T-helper 2 cell treated with Interferon-gamma antibody and Interleukin-4, amounts not matched to agents 5 μg/mL and 100 μg/mL, for 36 hours (primary cell): Measurements from ENCODE around the gene ACTA1.

Source experiments
- DNase-seq: peaks from one replicate; pipeline ENCODE4 v3.0.0; 2021; ENCODE audit warnings: low spot score
- H3K27ac Mint-ChIP-seq: one replicate; pipeline ENCODE4 v1.8.0; 2021; ENCODE audit warnings: mild to moderate bottlenecking, mixed read lengths
- H3K27me3 Mint-ChIP-seq: one replicate; pipeline ENCODE4 v1.8.0; 2021; ENCODE audit warnings: low read depth, mixed read lengths
- H3K36me3 Mint-ChIP-seq: one replicate; pipeline ENCODE4 v1.8.0; 2021; ENCODE audit warnings: low read depth, mixed read lengths
- H3K4me1 Mint-ChIP-seq: one replicate; pipeline ENCODE4 v1.8.0; 2021; ENCODE audit warnings: low read depth, mixed read lengths
- H3K4me3 Mint-ChIP-seq: one replicate; pipeline ENCODE4 v1.8.0; 2022; ENCODE audit warnings: mild to moderate bottlenecking, moderate library complexity, mixed read lengths
- H3K9me3 Mint-ChIP-seq: one replicate; pipeline ENCODE4 v1.8.0; 2021; ENCODE audit warnings: mixed read lengths

The ACTA1 gene

DNA sequence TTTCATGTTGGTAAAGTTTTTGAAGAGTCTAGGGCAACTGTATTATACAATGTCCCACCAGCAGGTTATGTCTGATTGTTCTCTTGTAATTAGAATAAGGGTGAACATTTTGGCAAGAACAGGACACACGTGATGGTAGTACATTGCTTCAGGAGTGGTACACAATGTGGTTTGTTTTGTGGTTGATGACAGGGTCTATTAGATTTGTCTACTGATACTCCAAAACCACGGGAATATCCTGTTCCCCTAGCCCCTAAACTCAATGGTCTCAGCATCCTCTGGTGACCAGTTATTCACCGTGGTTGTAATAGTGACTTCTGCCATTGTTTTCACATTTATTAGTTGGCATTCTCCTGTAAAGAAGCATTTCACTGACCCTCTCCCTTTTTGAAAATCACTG, 22.1 kb upstream of the ACTA1 start:
- no peak overlapping the region for H3K4me3 Mint-ChIP-seq
- H3K4me1 Mint-ChIP-seq = peaks cover 3% of the 10 kb centered on the region
- no peak overlapping the region for H3K27ac Mint-ChIP-seq
- H3K27me3 Mint-ChIP-seq = no peaks in the 10 kb centered on the region
- H3K36me3 Mint-ChIP-seq = peaks cover 44% of the 10 kb centered on the region
- H3K9me3 Mint-ChIP-seq = no peaks in the 10 kb centered on the region
- no peak for DNase-seq

GRCh38 chr1:229454056-229454455, 20.2 kb upstream of the ACTA1 start:
- Mint-ChIP-seq H3K9me3 (no peaks in the 10 kb centered on the region), H3K4me3 (no peak overlapping the region), H3K36me3 (peaks cover 37% of the 10 kb centered on the region), H3K27me3 (no peaks in the 10 kb centered on the region), H3K27ac (no peak overlapping the region), H3K4me1 (peaks cover 4% of the 10 kb centered on the region)
- DNase-seq = no peak

- Mint-ChIP-seq H3K27ac (no peak overlapping the region), H3K4me3 (no peak overlapping the region), H3K4me1 (peaks cover 7% of the 10 kb centered on the region), H3K27me3 (no peaks in the 10 kb centered on the region), H3K9me3 (no peaks in the 10 kb centered on the region), H3K36me3 (peaks cover 42% of the 10 kb centered on the region)
- DNase-seq = no peak
Measured at GRCh38 chr1:229452956-229453801, 19.3 kb upstream of the ACTA1 start.

DNA sequence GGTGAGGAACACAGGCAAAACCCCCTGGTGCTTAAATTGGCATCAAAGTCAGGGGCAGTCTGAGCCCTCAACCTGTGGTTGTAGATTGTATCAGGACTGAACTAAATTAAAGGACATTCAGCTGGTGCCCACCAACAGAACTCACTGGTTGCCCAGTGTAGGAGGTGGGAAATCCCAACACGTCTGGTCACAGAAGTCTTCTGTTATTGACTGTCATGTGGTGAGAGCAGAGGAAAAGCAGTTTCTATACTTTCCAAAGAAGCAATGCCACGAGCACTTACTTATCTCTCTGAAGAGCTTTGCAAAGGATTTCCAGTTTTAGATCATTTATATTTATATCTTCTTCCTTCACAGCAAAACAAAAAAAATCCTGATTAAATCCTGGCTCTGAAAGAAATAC, 15.0 kb upstream of the ACTA1 start:
- Mint-ChIP-seq H3K36me3 (peaks cover 49% of the 10 kb centered on the region), H3K4me3 (no peak overlapping the region), H3K27ac (no peak overlapping the region), H3K4me1 (peaks cover 4% of the 10 kb centered on the region), H3K9me3 (no peaks in the 10 kb centered on the region), H3K27me3 (no peaks in the 10 kb centered on the region)
- no peak for DNase-seq

- Mint-ChIP-seq H3K27ac (no peak overlapping the region), H3K27me3 (no peaks in the 10 kb centered on the region), H3K9me3 (no peaks in the 10 kb centered on the region), H3K4me3 (no peak overlapping the region), H3K4me1 (peaks cover 4% of the 10 kb centered on the region), H3K36me3 (peaks cover 50% of the 10 kb centered on the region)
- no peak for DNase-seq
Measured at GRCh38 chr1:229448354-229448753, 14.5 kb upstream of the ACTA1 start.

GRCh38 chr1:229447809-229448252, 13.9 kb upstream of the ACTA1 start:
- Mint-ChIP-seq H3K36me3 (peaks cover 53% of the 10 kb centered on the region), H3K4me1 (peaks cover 4% of the 10 kb centered on the region)
- DNase-seq = no peak

DNA sequence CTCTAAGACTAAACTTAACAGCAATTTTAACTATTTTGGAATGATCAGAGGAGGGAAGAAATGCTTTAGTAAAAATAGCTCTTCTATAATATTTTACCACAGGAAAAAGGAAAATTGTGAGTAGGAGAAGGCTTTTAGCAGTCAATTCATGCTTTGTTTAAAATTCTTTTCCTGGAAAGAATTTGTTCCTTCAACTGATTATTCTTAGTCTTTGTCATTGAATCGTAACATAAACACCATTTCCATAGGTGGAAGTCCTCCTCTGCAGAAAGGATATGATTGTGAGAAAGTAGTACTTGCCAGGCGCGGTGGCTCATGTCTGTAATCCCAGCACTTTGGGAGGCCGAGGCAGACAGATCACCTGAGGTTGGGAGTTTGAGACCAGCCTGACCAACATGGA, 11.9 kb upstream of the ACTA1 start:
- H3K27me3 Mint-ChIP-seq = peaks cover under 1% of the 10 kb centered on the region
- H3K4me1 Mint-ChIP-seq = peaks cover 16% of the 10 kb centered on the region
- no peak overlapping the region for H3K27ac Mint-ChIP-seq
- no peak for DNase-seq
- peaks cover 52% of the 10 kb centered on the region for H3K36me3 Mint-ChIP-seq
- no peak overlapping the region for H3K4me3 Mint-ChIP-seq
- no peaks in the 10 kb centered on the region for H3K9me3 Mint-ChIP-seq

More at GRCh38 chr1:229447809-229448252, 13.9 kb upstream of the ACTA1 start:
- Mint-ChIP-seq H3K9me3 (no peaks in the 10 kb centered on the region), H3K27ac (no peak overlapping the region), H3K4me3 (no peak overlapping the region), H3K27me3 (no peaks in the 10 kb centered on the region)

GRCh38 chr1:229440851-229441537, 7.1 kb upstream of the ACTA1 start:
- Mint-ChIP-seq H3K36me3 (peaks cover 51% of the 10 kb centered on the region), H3K27me3 (peaks cover 25% of the 10 kb centered on the region), H3K27ac (peak overlapping the region; percentile 76), H3K4me3 (peak overlapping the region; percentile 42), H3K4me1 (peaks cover 23% of the 10 kb centered on the region), H3K9me3 (no peaks in the 10 kb centered on the region)
- peak; percentile 52 for DNase-seq

DNA sequence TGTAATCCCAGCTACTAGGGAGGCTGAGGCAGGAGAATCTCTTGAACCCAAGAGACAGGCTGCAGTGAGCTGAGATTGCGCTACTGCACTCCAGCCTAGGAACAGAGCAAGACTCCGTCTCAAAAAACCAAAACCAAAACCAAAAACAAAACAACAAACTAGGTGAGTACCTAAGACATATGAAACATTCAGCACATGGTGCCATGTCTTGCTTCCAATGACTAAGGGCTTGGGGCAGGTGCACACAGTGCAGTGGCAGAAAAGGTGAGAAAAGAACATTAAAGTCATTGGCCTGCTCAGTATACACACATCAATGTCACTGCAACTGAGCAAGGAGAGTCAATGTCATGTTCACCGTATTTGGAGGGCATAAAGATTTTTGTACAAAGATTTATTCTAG, 4.1 kb upstream of the ACTA1 start:
- H3K36me3 Mint-ChIP-seq = peaks cover 36% of the 10 kb centered on the region
- DNase-seq = no peak
- H3K27me3 Mint-ChIP-seq = peaks cover 49% of the 10 kb centered on the region
- no peaks in the 10 kb centered on the region for H3K9me3 Mint-ChIP-seq
- peaks cover 24% of the 10 kb centered on the region for H3K4me1 Mint-ChIP-seq
- no peak overlapping the region for H3K4me3 Mint-ChIP-seq
- no peak overlapping the region for H3K27ac Mint-ChIP-seq

GRCh38 chr1:229437443-229437842, 3.5 kb upstream of the ACTA1 start:
- no peak for DNase-seq
- no peak overlapping the region for H3K4me3 Mint-ChIP-seq
- H3K36me3 Mint-ChIP-seq = peaks cover 35% of the 10 kb centered on the region
- H3K27ac Mint-ChIP-seq = no peak overlapping the region
- peaks cover 53% of the 10 kb centered on the region for H3K27me3 Mint-ChIP-seq
- H3K9me3 Mint-ChIP-seq = no peaks in the 10 kb centered on the region
- H3K4me1 Mint-ChIP-seq = peaks cover 24% of the 10 kb centered on the region

GRCh38 chr1:229436201-229436600, 2.3 kb upstream of the ACTA1 start:
- Mint-ChIP-seq H3K36me3 (peaks cover 29% of the 10 kb centered on the region), H3K9me3 (no peaks in the 10 kb centered on the region), H3K27me3 (peaks cover 65% of the 10 kb centered on the region), H3K4me1 (peaks cover 18% of the 10 kb centered on the region), H3K4me3 (no peak overlapping the region), H3K27ac (no peak overlapping the region)
- no peak for DNase-seq

- Mint-ChIP-seq H3K9me3 (no peaks in the 10 kb centered on the region), H3K4me3 (no peak overlapping the region), H3K27me3 (peaks cover 75% of the 10 kb centered on the region), H3K36me3 (peaks cover 19% of the 10 kb centered on the region), H3K27ac (no peak overlapping the region), H3K4me1 (peaks cover 13% of the 10 kb centered on the region)
- DNase-seq = no peak
Measured at GRCh38 chr1:229434641-229435051, 752 bp upstream of the ACTA1 start.

DNA sequence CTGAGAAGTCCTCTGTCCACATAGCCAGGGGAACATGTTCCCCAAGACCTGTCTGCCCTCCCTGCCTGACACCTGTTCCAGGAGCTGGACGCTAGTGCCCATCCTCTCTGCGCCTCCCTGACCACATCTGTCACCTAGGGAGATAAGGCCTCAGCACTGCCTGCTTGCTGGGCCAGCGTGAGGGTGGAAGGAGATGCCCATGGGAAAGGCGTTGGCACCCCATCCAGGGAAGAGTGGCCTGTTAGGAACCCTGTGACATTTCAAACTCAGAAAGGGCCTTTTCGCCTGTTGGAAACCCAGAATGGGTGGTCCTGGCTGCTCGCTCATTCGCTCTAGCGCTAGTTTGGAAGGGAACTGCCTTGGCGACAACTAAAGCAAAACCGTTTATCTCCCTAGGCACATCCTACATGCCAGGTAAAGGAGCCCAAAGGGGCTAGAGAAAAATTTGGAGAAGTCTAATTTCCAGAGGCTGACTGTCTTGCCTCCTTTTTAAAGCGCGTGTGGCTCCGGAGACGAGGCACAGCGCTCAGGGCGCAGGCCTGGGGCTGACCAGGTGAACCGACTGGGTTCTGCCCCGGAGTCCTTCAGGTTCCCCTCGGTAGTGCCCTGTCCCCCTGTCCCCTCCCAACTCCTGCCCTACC, 410 bp downstream of the ACTA1 start:
- no peaks in the 10 kb centered on the region for H3K9me3 Mint-ChIP-seq
- peaks cover 11% of the 10 kb centered on the region for H3K36me3 Mint-ChIP-seq
- H3K4me3 Mint-ChIP-seq = no peak overlapping the region
- DNase-seq = no peak
- H3K27me3 Mint-ChIP-seq = peaks cover 77% of the 10 kb centered on the region
- H3K27ac Mint-ChIP-seq = no peak overlapping the region
- H3K4me1 Mint-ChIP-seq = peaks cover 13% of the 10 kb centered on the region

GRCh38 chr1:229432905-229433304, 989 bp downstream of the ACTA1 start:
- Mint-ChIP-seq H3K27me3 (peaks cover 79% of the 10 kb centered on the region), H3K4me1 (peaks cover 10% of the 10 kb centered on the region), H3K9me3 (no peaks in the 10 kb centered on the region), H3K4me3 (no peak overlapping the region), H3K36me3 (peaks cover 7% of the 10 kb centered on the region), H3K27ac (no peak overlapping the region)
- no peak for DNase-seq
